ENCODE data around the gene SAFB.

GRCh38 chr19:5587071-5587455 lies 35.8 kb upstream of the SAFB start:
- no peak for TF ChIP-seq POLR2AphosphoS5 (IDR thresholded peaks at IDR 0.05)
- TF ChIP-seq, protein P1, sequence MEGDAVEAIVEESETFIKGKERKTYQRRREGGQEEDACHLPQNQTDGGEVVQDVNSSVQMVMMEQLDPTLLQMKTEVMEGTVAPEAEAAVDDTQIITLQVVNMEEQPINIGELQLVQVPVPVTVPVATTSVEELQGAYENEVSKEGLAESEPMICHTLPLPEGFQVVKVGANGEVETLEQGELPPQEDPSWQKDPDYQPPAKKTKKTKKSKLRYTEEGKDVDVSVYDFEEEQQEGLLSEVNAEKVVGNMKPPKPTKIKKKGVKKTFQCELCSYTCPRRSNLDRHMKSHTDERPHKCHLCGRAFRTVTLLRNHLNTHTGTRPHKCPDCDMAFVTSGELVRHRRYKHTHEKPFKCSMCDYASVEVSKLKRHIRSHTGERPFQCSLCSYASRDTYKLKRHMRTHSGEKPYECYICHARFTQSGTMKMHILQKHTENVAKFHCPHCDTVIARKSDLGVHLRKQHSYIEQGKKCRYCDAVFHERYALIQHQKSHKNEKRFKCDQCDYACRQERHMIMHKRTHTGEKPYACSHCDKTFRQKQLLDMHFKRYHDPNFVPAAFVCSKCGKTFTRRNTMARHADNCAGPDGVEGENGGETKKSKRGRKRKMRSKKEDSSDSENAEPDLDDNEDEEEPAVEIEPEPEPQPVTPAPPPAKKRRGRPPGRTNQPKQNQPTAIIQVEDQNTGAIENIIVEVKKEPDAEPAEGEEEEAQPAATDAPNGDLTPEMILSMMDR (IDR thresholded peaks at IDR 0.05), result no peak
- no peak for TF ChIP-seq POLR2A (IDR thresholded peaks at IDR 0.05)

Measured in gastroesophageal sphincter (tissue), 3 donors.